H1 (cell line): ENCODE data around the gene FBN3. TPM values are rescaled to one million over a fixed set of nuclear protein-coding genes. Genes with fewer than 3 reads are reported as not detected.

ENCODE experiments used
- CTCF ChIA-PET: fragments of 300-600 bp; sonication (Branson Sonifier 250); formaldehyde crosslinking; loops from one replicate; lab custom pipeline; 2021; ENCODE audit not compliant: partially characterized antibody; lab: Charles Lee
- POLR2A ChIA-PET: fragments of 300-600 bp; sonication (Branson Sonifier 250); formaldehyde crosslinking; loops from one replicate; lab custom pipeline; 2021; ENCODE audit warnings: inconsistent platforms; ENCODE audit not compliant: partially characterized antibody; lab: Charles Lee
- DNase-seq, 2 experiments: peaks; one replicate each; pipeline versions ENCODE4 v3.0.0 to v3.0.0-alpha.2; 2010 to 2022; ENCODE audit warnings: low spot score in 2 of 2, low read depth in 1 of 2, mixed read lengths in 1 of 2
- FAIRE-seq: peaks from 2 replicates; lab custom pipeline; 2011; peaks lifted over from hg19 to GRCh38; lab: Jason Lieb, UNC
- H2AFZ ChIP-seq: 2 replicates; pipeline ENCODE4 v1.8.1; 2012; ENCODE audit warnings: low read length, inconsistent platforms
- H2AK5ac ChIP-seq: 2 replicates; pipeline ENCODE4 v1.6.1; 2013; ENCODE audit warnings: low read depth, low read length
- H2BK120ac ChIP-seq: replicated peaks from 2 replicates; pipeline ENCODE3; 2013; ENCODE audit warnings: low read depth, low read length, inconsistent platforms
- H2BK12ac ChIP-seq: 2 replicates; pipeline ENCODE4 v1.6.1; 2013; ENCODE audit warnings: low read depth, low read length
- H2BK15ac ChIP-seq: 2 replicates; pipeline ENCODE4 v1.6.1; 2013; ENCODE audit warnings: low read length
- H2BK20ac ChIP-seq: 2 replicates; pipeline ENCODE4 v1.6.1; 2013; ENCODE audit warnings: low read length
- H2BK5ac ChIP-seq: 2 replicates; pipeline ENCODE4 v1.6.1; 2013; ENCODE audit warnings: low read depth, low read length
- H3K14ac ChIP-seq: 2 replicates; pipeline ENCODE4 v1.6.1; 2013; ENCODE audit warnings: inconsistent platforms; ENCODE audit not compliant: insufficient read length
- H3K18ac ChIP-seq: 2 replicates; pipeline ENCODE4 v1.6.1; 2013; ENCODE audit warnings: low read length; ENCODE audit errors: extremely low read depth
- H3K23ac ChIP-seq: 2 replicates; pipeline ENCODE4 v1.6.1; 2013; ENCODE audit warnings: inconsistent platforms; ENCODE audit not compliant: insufficient read length
- H3K23me2 ChIP-seq: 2 replicates; pipeline ENCODE4 v1.6.1; 2013; ENCODE audit warnings: low read depth, low read length
- H3K27ac ChIP-seq: 2 replicates; pipeline ENCODE4 v1.6.1; 2011; ENCODE audit warnings: low read depth, low read length, inconsistent platforms
- H3K27me3 ChIP-seq, 4 experiments: replicated peaks in 1 of 4; 1 replicate in 1 of 4; 2 replicates in 3 of 4; pipeline versions ENCODE4 v1.6.1 to v1.8.1; 2011 to 2013; ENCODE audit warnings: low read length in 3 of 4, mild to moderate bottlenecking in 3 of 4, inconsistent platforms in 2 of 4, mixed read lengths in 2 of 4, moderate library complexity in 1 of 4; ENCODE audit not compliant: control insufficient read depth in 3 of 4, insufficient read depth in 3 of 4; ENCODE audit errors: extremely low read depth in 1 of 4
- H3K36me3 ChIP-seq, 4 experiments: 2 replicates each; pipeline versions ENCODE4 v1.6.1 to v1.8.1; 2011 to 2013; ENCODE audit warnings: mild to moderate bottlenecking in 4 of 4, low read length in 3 of 4, moderate library complexity in 2 of 4, control low read depth in 1 of 4, inconsistent platforms in 1 of 4; ENCODE audit not compliant: insufficient read depth in 4 of 4, control insufficient read depth in 2 of 4
- H3K4ac ChIP-seq: replicated peaks from 2 replicates; pipeline ENCODE3; 2013; ENCODE audit warnings: low read length, low read depth, mixed read lengths, inconsistent platforms; ENCODE audit not compliant: insufficient read length
- H3K4me1 ChIP-seq, 4 experiments: replicated peaks in 1 of 4; 1 replicate in 1 of 4; 2 replicates in 3 of 4; pipeline versions ENCODE4 v1.6.1 to v1.8.1; 2011 to 2013; ENCODE audit warnings: low read length in 3 of 4, inconsistent platforms in 2 of 4, mixed read lengths in 1 of 4; ENCODE audit not compliant: insufficient read depth in 4 of 4, control insufficient read depth in 3 of 4
- H3K4me2 ChIP-seq, 2 experiments: 2 replicates each; pipeline versions ENCODE4 v1.6.1 to v1.8.1; 2011 to 2013; ENCODE audit warnings: low read depth in 2 of 2, low read length in 2 of 2, control low read depth in 1 of 2, inconsistent platforms in 1 of 2, mild to moderate bottlenecking in 1 of 2; ENCODE audit not compliant: insufficient read depth in 1 of 2
- H3K4me3 ChIP-seq, 4 experiments: fragments of 200-600, 300-600 bp in 1 of 4; sonication (generic), shearing (Covaris generic), sonication (Bioruptor Twin) in 1 of 4; 2 replicates each; pipeline versions ENCODE4 v1.5.1 to v1.8.1; 2011 to 2016; ENCODE audit warnings: low read length in 4 of 4, low read depth in 3 of 4, control low read depth in 2 of 4, inconsistent platforms in 2 of 4, mild to moderate bottlenecking in 2 of 4, mixed read lengths in 1 of 4, moderate library complexity in 1 of 4; ENCODE audit not compliant: insufficient read depth in 2 of 4; ENCODE audit errors: extremely low read depth in 1 of 4
- H3K56ac ChIP-seq: replicated peaks from 2 replicates; pipeline ENCODE3; 2013; ENCODE audit warnings: low read depth, mild to moderate bottlenecking, mixed read lengths, low read length, inconsistent platforms; ENCODE audit not compliant: insufficient read length
- H3K79me1 ChIP-seq: 2 replicates; pipeline ENCODE4 v1.6.1; 2013; ENCODE audit warnings: low read depth, low read length, control low read depth
- H3K79me2 ChIP-seq, 2 experiments: 2 replicates each; pipeline versions ENCODE4 v1.6.1 to v1.8.1; 2012 to 2013; ENCODE audit warnings: low read length in 2 of 2, mild to moderate bottlenecking in 2 of 2, inconsistent platforms in 1 of 2; ENCODE audit not compliant: insufficient read depth in 2 of 2, control insufficient read depth in 1 of 2
- H3K9ac ChIP-seq, 4 experiments: replicated peaks in 1 of 4; 1 replicate in 1 of 4; 2 replicates in 3 of 4; pipeline versions ENCODE4 v1.6.1 to v1.8.1; 2011 to 2013; ENCODE audit warnings: low read depth in 3 of 4, low read length in 3 of 4, control low read depth in 2 of 4, mild to moderate bottlenecking in 2 of 4, moderate library complexity in 2 of 4, inconsistent platforms in 1 of 4; ENCODE audit errors: extremely low read depth in 1 of 4
- H3K9me3 ChIP-seq, 2 experiments: 2 replicates each; pipeline versions ENCODE4 v1.6.1 to v1.8.1; 2012 to 2013; ENCODE audit warnings: mild to moderate bottlenecking in 2 of 2, moderate library complexity in 2 of 2, control low read depth in 1 of 2, inconsistent platforms in 1 of 2, low read depth in 1 of 2, low read length in 1 of 2, mixed read lengths in 1 of 2; ENCODE audit not compliant: insufficient read depth in 2 of 2
- H4K20me1 ChIP-seq, 2 experiments: replicated peaks in 1 of 2; 2 replicates each; pipeline versions ENCODE3 to v1.8.1; 2011 to 2013; ENCODE audit warnings: inconsistent platforms in 2 of 2, low read length in 2 of 2, mild to moderate bottlenecking in 1 of 2; ENCODE audit not compliant: insufficient read depth in 2 of 2, control insufficient read depth in 1 of 2
- H4K5ac ChIP-seq: 2 replicates; pipeline ENCODE4 v1.6.1; 2013; ENCODE audit warnings: low read length, low read depth, mixed read lengths, inconsistent platforms; ENCODE audit not compliant: insufficient read length
- H4K8ac ChIP-seq: 2 replicates; pipeline ENCODE4 v1.8.0; 2013; ENCODE audit warnings: mild to moderate bottlenecking, moderate library complexity, low read length, inconsistent platforms; ENCODE audit not compliant: insufficient read depth; ENCODE audit errors: extremely low read depth
- H4K91ac ChIP-seq: replicated peaks from 2 replicates; pipeline ENCODE3; 2013; ENCODE audit warnings: low read length, mixed read lengths, inconsistent platforms; ENCODE audit not compliant: insufficient read length
- CTBP2 ChIP-seq: IDR thresholded peaks from 2 replicates; pipeline ENCODE4 v1.7.0; 2011; ENCODE audit warnings: borderline replicate concordance, mild to moderate bottlenecking, moderate library complexity, mixed read lengths, low read length; ENCODE audit not compliant: insufficient read depth, insufficient read length
- EGR1 ChIP-seq: IDR thresholded peaks from 2 replicates; pipeline ENCODE4 v1.6.1; 2011; ENCODE audit warnings: low read depth, low read length, borderline replicate concordance
- JUN ChIP-seq: IDR thresholded peaks from 2 replicates; pipeline ENCODE4 v1.6.1; 2011; ENCODE audit warnings: low read depth, mild to moderate bottlenecking, improper control_type of control experiment, low read length
- NANOG ChIP-seq: IDR thresholded peaks from 2 replicates; pipeline ENCODE4 v1.6.1; 2011; ENCODE audit warnings: low read length, low read depth, mild to moderate bottlenecking, inconsistent platforms; ENCODE audit not compliant: insufficient read depth, poor library complexity, severe bottlenecking
- SIX5 ChIP-seq: IDR thresholded peaks from 2 replicates; pipeline ENCODE4 v1.6.1; 2011; ENCODE audit warnings: mild to moderate bottlenecking, low read depth, low read length
- WGBS, 2 experiments: shearing (Covaris generic) in 1 of 2; methylation state at CpG; one replicate each; pipeline versions ENCODE4 v1.1.6 to v1.1.7; 2013 to 2015; ENCODE audit warnings: low lambda C conversion rate in 2 of 2, mixed read lengths in 2 of 2, inconsistent platforms in 1 of 2, low coverage in 1 of 2, missing lambda C conversion rate in 1 of 2; ENCODE audit not compliant: insufficient replicate concordance in 2 of 2, insufficient coverage in 1 of 2, insufficient read length in 1 of 2; ENCODE audit errors: extremely low coverage in 1 of 2, missing lambda C conversion rate in 1 of 2; 5-methylcytosine and 5-hydroxymethylcytosine counted together
- polyA plus RNA-seq, 7 experiments: library from polyadenylated mRNA; depleted of rRNA in 3 of 7; stranded (reverse) in 5 of 7; unstranded in 2 of 7; fragments of >200 nt in 5 of 7; fragments of 200-250 nt in 2 of 7; gene quantifications; 1 replicate in 5 of 7; 2 replicates in 1 of 7; 4 replicates in 1 of 7; pipeline versions ENCODE4 v1.2.1 to v1.2.3, GENCODE V29; 2011 to 2013; ENCODE audit warnings: missing spikeins in 2 of 7, mixed read lengths in 2 of 7
- total RNA-seq: library from RNA; stranded (reverse); fragmentation: NEBNext Ultra II Directional; extraction: Animal tissue kit (Norgen Biotek cat#: 25700); gene quantifications from 2 replicates; pipeline ENCODE4 v1.2.1, GENCODE V29; 2021
- TF ChIP-seq, protein P1 (sequence below), 3 experiments: IDR thresholded peaks; 1 replicate in 2 of 3; 2 replicates in 1 of 3; pipeline versions ENCODE4 v1.5.1 to v1.6.1; 2011; ENCODE audit warnings: low read length in 3 of 3, mild to moderate bottlenecking in 3 of 3, inconsistent platforms in 2 of 3, low read depth in 1 of 3, moderate library complexity in 1 of 3; ENCODE audit not compliant: insufficient read depth in 1 of 3; ENCODE audit errors: control extremely low read depth in 1 of 3
- TF ChIP-seq, protein P2 (sequence below): IDR thresholded peaks from 2 replicates; pipeline ENCODE4 v1.6.1; 2011; ENCODE audit warnings: low read length, improper control_type of control experiment

The FBN3 gene
- total and polyA plus RNA-seq, 2 of the 8 experiments (the other 6 are each of a cell fraction or from before 2014, with no cell fraction given), result 37.1 to 38.7 TPM

DNA sequence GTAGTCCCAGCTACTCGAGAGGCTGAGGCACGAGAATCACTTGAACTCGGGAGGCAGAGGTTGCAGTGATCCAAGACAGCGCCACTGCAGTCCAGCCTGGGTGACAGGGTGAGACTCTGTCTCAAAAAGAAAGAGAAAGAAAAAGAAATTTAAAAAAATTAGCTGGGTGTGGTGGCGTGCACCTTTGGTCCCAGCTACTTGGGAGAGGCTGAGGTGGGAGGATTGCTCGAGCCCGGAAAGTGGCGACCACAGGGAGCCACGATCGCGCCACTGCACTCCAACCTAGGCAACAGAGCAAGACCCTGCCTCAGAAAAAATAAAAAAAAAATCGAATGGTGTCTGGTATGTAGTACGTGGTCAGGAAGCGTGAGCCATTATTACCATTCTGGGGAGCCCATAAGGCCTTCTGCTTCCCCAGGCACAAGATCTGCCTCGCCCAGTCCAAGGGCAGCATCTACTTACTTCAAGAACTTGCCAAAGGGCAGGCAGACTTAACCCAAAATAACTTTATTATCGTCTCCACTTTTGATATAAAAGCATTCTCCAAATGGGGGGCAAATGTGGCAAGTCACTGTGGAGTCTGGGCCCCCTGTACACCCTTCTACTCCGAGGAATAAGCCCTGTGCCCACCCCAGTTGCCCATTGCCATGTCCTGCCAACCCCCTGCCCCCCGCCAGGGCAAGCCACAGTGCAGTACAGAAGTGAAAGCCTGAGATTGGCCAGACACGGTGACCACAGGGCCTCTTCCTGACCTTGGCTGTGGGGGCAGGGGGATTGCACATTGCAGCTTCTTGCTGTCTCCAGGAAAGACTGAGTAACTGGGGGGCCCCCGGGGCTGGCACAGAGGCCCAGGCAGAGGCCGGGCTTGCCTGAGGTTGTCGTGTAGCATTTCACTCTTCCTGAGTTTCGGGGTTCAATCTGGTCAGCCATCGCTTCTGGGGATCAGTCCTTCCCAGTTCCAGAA, 84.2 kb downstream of the FBN3 start:
- Histone ChIP-seq H3K23ac (no peak overlapping the region), H3K23me2 (no peaks in the 10 kb centered on the region), H2AK5ac (no peak overlapping the region), H4K20me1 (no peaks in the 10 kb centered on the region), H3K4me1 (no peaks in the 10 kb centered on the region), H2AFZ (no peak overlapping the region), H2BK5ac (no peak overlapping the region), H3K27me3 (no peaks in the 10 kb centered on the region), H3K14ac (no peak overlapping the region), H3K56ac (no peak overlapping the region), H4K8ac (no peak overlapping the region), H3K9me3 (peaks cover 7 to 12% of the 10 kb centered on the region in 2 experiments; a peak in 3 of 4 replicates), H4K91ac (no peak overlapping the region), H2BK12ac (no peak overlapping the region), H3K9ac (no peak overlapping the region), H3K4ac (no peak overlapping the region), H3K4me3 (no peak overlapping the region), H2BK120ac (no peak overlapping the region), H3K36me3 (peaks cover 0 to 3% (median 0%) of the 10 kb centered on the region in 4 experiments; a peak in 3 of 8 replicates), H2BK20ac (no peak overlapping the region), H3K4me2 (no peak overlapping the region), H2BK15ac (no peak overlapping the region), H3K27ac (no peak overlapping the region), H3K79me1 (no peaks in the 10 kb centered on the region), H3K18ac (no peak overlapping the region), H4K5ac (no peak overlapping the region), H3K79me2 (no peaks in the 10 kb centered on the region)
- FAIRE-seq (no peak), DNase-seq (no peak)
- ChIA-PET CTCF (interaction anchor here (0.6 to 1.7 kb wide), 6 partner anchors 13 to 63 kb away, joined by 3 to 7 read pairs (median 4); no protein-coding TSS in a partner anchor), POLR2A (interaction anchor here (1.2 to 2.1 kb wide), 4 partner anchors 9 to 122 kb away, joined by 3 to 14 read pairs (median 6); partner anchors contain the start of gene TIMM44)
- WGBS, 2 experiments, result 90% methylated on average over 24 of the region's 24 CpGs; no CpG with 5 or more reads in 1 of the 2 experiments
- TF ChIP-seq, protein P1, sequence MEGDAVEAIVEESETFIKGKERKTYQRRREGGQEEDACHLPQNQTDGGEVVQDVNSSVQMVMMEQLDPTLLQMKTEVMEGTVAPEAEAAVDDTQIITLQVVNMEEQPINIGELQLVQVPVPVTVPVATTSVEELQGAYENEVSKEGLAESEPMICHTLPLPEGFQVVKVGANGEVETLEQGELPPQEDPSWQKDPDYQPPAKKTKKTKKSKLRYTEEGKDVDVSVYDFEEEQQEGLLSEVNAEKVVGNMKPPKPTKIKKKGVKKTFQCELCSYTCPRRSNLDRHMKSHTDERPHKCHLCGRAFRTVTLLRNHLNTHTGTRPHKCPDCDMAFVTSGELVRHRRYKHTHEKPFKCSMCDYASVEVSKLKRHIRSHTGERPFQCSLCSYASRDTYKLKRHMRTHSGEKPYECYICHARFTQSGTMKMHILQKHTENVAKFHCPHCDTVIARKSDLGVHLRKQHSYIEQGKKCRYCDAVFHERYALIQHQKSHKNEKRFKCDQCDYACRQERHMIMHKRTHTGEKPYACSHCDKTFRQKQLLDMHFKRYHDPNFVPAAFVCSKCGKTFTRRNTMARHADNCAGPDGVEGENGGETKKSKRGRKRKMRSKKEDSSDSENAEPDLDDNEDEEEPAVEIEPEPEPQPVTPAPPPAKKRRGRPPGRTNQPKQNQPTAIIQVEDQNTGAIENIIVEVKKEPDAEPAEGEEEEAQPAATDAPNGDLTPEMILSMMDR (IDR thresholded peaks at IDR 0.05; ENCODE audit: control extremely low read depth in 1 of 3, insufficient read depth in 1 of 3, low read depth in 1 of 3, low read length in 3 of 3), result no peak
- TF ChIP-seq CTBP2 (no peak), JUN (no peak), EGR1 (no peak), NANOG (no peak), SIX5 (no peak)
- TF ChIP-seq, protein P2, sequence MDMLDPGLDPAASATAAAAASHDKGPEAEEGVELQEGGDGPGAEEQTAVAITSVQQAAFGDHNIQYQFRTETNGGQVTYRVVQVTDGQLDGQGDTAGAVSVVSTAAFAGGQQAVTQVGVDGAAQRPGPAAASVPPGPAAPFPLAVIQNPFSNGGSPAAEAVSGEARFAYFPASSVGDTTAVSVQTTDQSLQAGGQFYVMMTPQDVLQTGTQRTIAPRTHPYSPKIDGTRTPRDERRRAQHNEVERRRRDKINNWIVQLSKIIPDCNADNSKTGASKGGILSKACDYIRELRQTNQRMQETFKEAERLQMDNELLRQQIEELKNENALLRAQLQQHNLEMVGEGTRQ, result no peak
